Stomach (tissue), 4 donors: ENCODE results near the gene ZSWIM5.

Experiments
- POLR2A ChIP-seq, 4 donors: fragments of 450-650 bp; IDR thresholded peaks; one replicate each; pipeline ENCODE4 v1.6.1; 2016; ENCODE audit warnings: antibody characterized with exemption in 4 of 4, control low read depth in 2 of 4, mild to moderate bottlenecking in 1 of 4, moderate library complexity in 1 of 4
- POLR2AphosphoS5 ChIP-seq, 3 donors: sonication (generic); formaldehyde crosslinking; IDR thresholded peaks; one replicate each; pipeline ENCODE4 v1.6.1; 2016; ENCODE audit warnings: antibody characterized with exemption in 3 of 3

DNA sequence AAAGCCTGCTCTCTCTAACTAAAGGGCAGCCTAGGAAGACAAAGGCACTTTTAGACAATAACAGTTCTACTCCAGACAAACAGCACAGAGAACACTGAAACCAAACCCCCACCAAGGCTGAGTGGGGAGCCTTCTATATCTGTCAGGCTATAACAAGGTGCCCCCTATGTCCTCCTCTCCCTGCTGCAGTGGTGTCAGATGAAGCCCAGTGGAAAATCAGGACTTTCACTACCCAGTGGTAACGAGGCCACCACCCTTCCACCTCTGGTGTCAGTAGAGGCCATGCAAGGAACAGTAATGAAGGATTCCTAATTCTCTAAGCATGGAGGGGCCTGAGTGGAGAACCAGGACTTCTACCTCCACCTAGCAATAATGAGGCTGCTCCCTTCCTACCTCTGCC, 83.7 kb downstream of the ZSWIM5 start:
- TF ChIP-seq POLR2AphosphoS5 (IDR thresholded peaks at IDR 0.05): no peak
- no peak for TF ChIP-seq POLR2A (IDR thresholded peaks at IDR 0.05)
